H9 (cell line): Measurements from ENCODE around the gene SLC16A10. TPM values are rescaled to one million over a fixed set of nuclear protein-coding genes. Genes with fewer than 3 reads are reported as not detected.

Source experiments
- DNase-seq: peaks from one replicate; pipeline ENCODE4 v3.0.0-alpha.2; 2017
- H2AFZ ChIP-seq: one replicate; pipeline ENCODE4 v1.6.1; 2013; ENCODE audit warnings: mild to moderate bottlenecking, low read length, control low read depth, moderate library complexity
- H2AK5ac ChIP-seq: 2 replicates; pipeline ENCODE4 v1.6.1; 2013; ENCODE audit warnings: low read length, control low read depth, mixed read lengths; ENCODE audit not compliant: insufficient read length
- H2BK120ac ChIP-seq: one replicate; pipeline ENCODE4 v1.6.1; 2013; ENCODE audit warnings: low read depth, mild to moderate bottlenecking, low read length, control low read depth, inconsistent platforms; ENCODE audit not compliant: poor library complexity, severe bottlenecking
- H2BK12ac ChIP-seq: 2 replicates; pipeline ENCODE4 v1.6.1; 2013; ENCODE audit warnings: low read length, control low read depth, mixed read lengths, low read depth; ENCODE audit not compliant: insufficient read length
- H2BK15ac ChIP-seq: 2 replicates; pipeline ENCODE4 v1.6.1; 2013; ENCODE audit warnings: low read depth, low read length, control low read depth
- H2BK20ac ChIP-seq: one replicate; pipeline ENCODE4 v1.6.1; 2013; ENCODE audit warnings: low read depth, mild to moderate bottlenecking, low read length, control low read depth, inconsistent platforms; ENCODE audit not compliant: poor library complexity, severe bottlenecking
- H2BK5ac ChIP-seq: 2 replicates; pipeline ENCODE4 v1.6.1; 2013; ENCODE audit warnings: low read length, control low read depth, mixed read lengths; ENCODE audit not compliant: insufficient read length
- H3K14ac ChIP-seq: 2 replicates; pipeline ENCODE4 v1.6.1; 2013; ENCODE audit warnings: low read length, control low read depth; ENCODE audit not compliant: insufficient read depth
- H3K18ac ChIP-seq: 2 replicates; pipeline ENCODE4 v1.6.1; 2013; ENCODE audit warnings: low read depth, mild to moderate bottlenecking, mixed read lengths, low read length, control low read depth; ENCODE audit not compliant: insufficient read length
- H3K23ac ChIP-seq: 2 replicates; pipeline ENCODE4 v1.6.1; 2013; ENCODE audit warnings: low read length, control low read depth, mixed read lengths, low read depth; ENCODE audit not compliant: insufficient read length
- H3K23me2 ChIP-seq: 2 replicates; pipeline ENCODE4 v1.6.1; 2013; ENCODE audit warnings: low read depth, mild to moderate bottlenecking, mixed read lengths, low read length, control low read depth; ENCODE audit not compliant: insufficient read length, poor library complexity, severe bottlenecking
- H3K27ac ChIP-seq: 2 replicates; pipeline ENCODE4 v1.5.1; 2013; ENCODE audit warnings: low read length, control low read depth, mixed read lengths, low read depth; ENCODE audit not compliant: insufficient read length
- H3K27me3 ChIP-seq: 2 replicates; pipeline ENCODE4 v1.6.1; 2013; ENCODE audit warnings: low read length, control low read depth, inconsistent platforms; ENCODE audit not compliant: insufficient read depth
- H3K4ac ChIP-seq: 2 replicates; pipeline ENCODE4 v1.6.1; 2013; ENCODE audit warnings: low read depth, mild to moderate bottlenecking, control low read depth, inconsistent platforms, low read length, moderate library complexity
- H3K4me1 ChIP-seq: 2 replicates; pipeline ENCODE4 v1.6.1; 2013; ENCODE audit warnings: low read length, control low read depth, inconsistent platforms; ENCODE audit not compliant: insufficient read depth
- H3K4me2 ChIP-seq: 2 replicates; pipeline ENCODE4 v1.6.1; 2013; ENCODE audit warnings: low read length, control low read depth, mixed read lengths; ENCODE audit not compliant: insufficient read length, insufficient read depth
- H3K56ac ChIP-seq: 2 replicates; pipeline ENCODE4 v1.6.1; 2013; ENCODE audit warnings: low read depth, mild to moderate bottlenecking, mixed read lengths, low read length, control low read depth; ENCODE audit not compliant: insufficient read length
- H3K79me1 ChIP-seq: 2 replicates; pipeline ENCODE4 v1.6.1; 2013; ENCODE audit warnings: low read depth, mild to moderate bottlenecking, moderate library complexity, low read length, control low read depth, inconsistent platforms; ENCODE audit not compliant: insufficient read depth, poor library complexity, severe bottlenecking
- H3K79me2 ChIP-seq: 2 replicates; pipeline ENCODE4 v1.6.1; 2013; ENCODE audit warnings: low read length, control low read depth, inconsistent platforms; ENCODE audit not compliant: insufficient read depth
- H3K9ac ChIP-seq: 2 replicates; pipeline ENCODE4 v1.6.1; 2013; ENCODE audit warnings: low read length, control low read depth, mixed read lengths; ENCODE audit not compliant: insufficient read length; ENCODE audit errors: extremely low read depth
- H3K9me3 ChIP-seq: one replicate; pipeline ENCODE4 v1.6.1; 2013; ENCODE audit warnings: low read depth, low read length, inconsistent platforms; ENCODE audit not compliant: control insufficient read depth
- H3T11ph ChIP-seq: one replicate; pipeline ENCODE4 v1.6.1; 2013; ENCODE audit warnings: mild to moderate bottlenecking, low read length, control low read depth, inconsistent platforms
- H4K20me1 ChIP-seq: one replicate; pipeline ENCODE4 v1.6.1; 2013; ENCODE audit not compliant: control insufficient read depth, insufficient read length, insufficient read depth
- H4K5ac ChIP-seq: 2 replicates; pipeline ENCODE4 v1.6.1; 2013; ENCODE audit warnings: low read depth, mild to moderate bottlenecking, mixed read lengths, low read length, control low read depth; ENCODE audit not compliant: insufficient read length
- H4K8ac ChIP-seq: replicated peaks from 2 replicates; pipeline ENCODE4 v1.6.1; 2013; ENCODE audit warnings: low read length, control low read depth, mixed read lengths, low read depth; ENCODE audit not compliant: insufficient read length
- H4K91ac ChIP-seq: 2 replicates; pipeline ENCODE4 v1.6.1; 2013; ENCODE audit warnings: low read depth, mild to moderate bottlenecking, moderate library complexity, mixed read lengths, low read length, control low read depth; ENCODE audit not compliant: insufficient read length
- H3K27ac Mint-ChIP-seq, 3 experiments: 2 replicates in 2 of 3; 3 replicates in 1 of 3; pipeline ENCODE4 v1.8.0; 2020 to 2021; ENCODE audit warnings: mixed read lengths in 3 of 3, mild to moderate bottlenecking in 1 of 3, moderate library complexity in 1 of 3
- H3K27me3 Mint-ChIP-seq: 2 replicates; pipeline ENCODE4 v1.8.0; 2021; ENCODE audit warnings: low read depth, mild to moderate bottlenecking, moderate library complexity, mixed read lengths
- H3K36me3 Mint-ChIP-seq, 3 experiments: 2 replicates in 2 of 3; 3 replicates in 1 of 3; pipeline ENCODE4 v1.8.0; 2020 to 2021; ENCODE audit warnings: low read depth in 3 of 3, mixed read lengths in 3 of 3; ENCODE audit not compliant: insufficient read depth in 1 of 3
- H3K4me1 Mint-ChIP-seq, 2 experiments: 2 replicates each; pipeline ENCODE4 v1.8.0; 2020; ENCODE audit warnings: mixed read lengths in 2 of 2
- H3K4me3 Mint-ChIP-seq, 2 experiments: 2 replicates in 1 of 2; 3 replicates in 1 of 2; pipeline ENCODE4 v1.8.0; 2020 to 2021; ENCODE audit warnings: mild to moderate bottlenecking in 2 of 2, mixed read lengths in 2 of 2, moderate library complexity in 1 of 2
- H3K9me3 Mint-ChIP-seq, 2 experiments: 2 replicates in 1 of 2; 3 replicates in 1 of 2; pipeline ENCODE4 v1.8.0; 2020; ENCODE audit warnings: mild to moderate bottlenecking in 2 of 2, mixed read lengths in 2 of 2, moderate library complexity in 1 of 2
- WGBS: extraction: QIAGEN DNeasy Blood & Tissue Kit; methylation state at CpG from one replicate; pipeline ENCODE4 v1.1.7; 2013; ENCODE audit warnings: missing lambda C conversion rate, low lambda C conversion rate, mixed read lengths; ENCODE audit not compliant: insufficient read length; ENCODE audit errors: extremely low coverage; 5-methylcytosine and 5-hydroxymethylcytosine counted together
- total RNA-seq: library from RNA; stranded (reverse); gene quantifications from 2 replicates; pipeline ENCODE4 v1.2.1, GENCODE V29; 2021
- TF ChIP-seq, protein P1 (sequence below): fragments of 200-600 bp; sonication (generic); conservative IDR thresholded peaks from 3 replicates; pipeline ENCODE4 v1.8.0; 2021; ENCODE audit warnings: antibody characterized with exemption, mild to moderate bottlenecking

Gene SLC16A10
- total RNA-seq, 1 experiment from 2014 or later: 11.4 TPM

DNA sequence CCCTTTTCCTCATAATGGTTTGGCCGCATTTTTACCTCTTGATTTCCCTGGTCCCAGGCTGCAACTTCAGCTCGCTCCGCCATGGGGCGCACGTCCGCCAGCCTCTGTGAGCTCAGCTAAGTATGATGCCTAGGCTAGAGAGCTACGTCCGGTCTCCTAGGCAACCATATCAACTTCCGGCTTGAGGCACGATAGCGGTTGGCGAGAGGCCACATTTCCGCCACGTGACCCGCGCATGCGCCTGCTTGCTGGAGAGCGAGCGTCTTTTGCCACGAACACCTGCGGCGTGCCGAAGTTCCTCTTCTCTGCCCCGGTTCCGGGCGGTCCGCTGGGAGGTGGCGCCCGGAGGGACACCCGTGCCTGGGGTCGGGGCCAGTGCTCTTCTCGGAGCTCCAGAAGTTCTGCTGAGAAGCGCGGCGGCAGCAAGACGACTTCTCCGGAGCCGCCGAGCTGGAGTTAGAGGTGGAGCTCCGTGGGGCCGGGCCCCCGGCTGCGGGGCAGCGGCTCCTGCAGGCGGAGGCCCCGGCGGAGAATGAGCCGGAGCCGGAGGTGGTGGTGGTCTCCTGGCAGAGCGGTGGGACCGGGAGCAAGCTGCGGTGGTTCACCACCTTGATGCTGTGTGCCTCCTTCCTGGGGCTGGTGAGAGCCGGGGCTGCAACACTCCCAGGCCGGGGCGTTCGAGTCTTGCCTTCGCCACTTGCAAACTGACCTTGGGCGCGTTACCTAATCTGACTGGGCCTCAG lies 172.0 kb downstream of the SLC16A10 start:
- peak overlapping the region; percentile 42 for H3K4me2 ChIP-seq
- no peak overlapping the region for H4K5ac ChIP-seq
- no peak overlapping the region for H4K8ac ChIP-seq
- H4K20me1 ChIP-seq: no peaks in the 10 kb centered on the region
- H3K56ac ChIP-seq: no peak overlapping the region
- H2BK120ac ChIP-seq: no peak overlapping the region
- H3K14ac ChIP-seq: no peak overlapping the region
- no peak overlapping the region for H4K91ac ChIP-seq
- peaks cover 2% of the 10 kb centered on the region for H3K79me1 ChIP-seq
- no peak overlapping the region for H3K18ac ChIP-seq
- WGBS: no CpG with 5 or more reads among the region's 59 CpGs
- H2BK5ac ChIP-seq: no peak overlapping the region
- no peaks in the 10 kb centered on the region for H3K4me1 ChIP-seq
- H3K79me2 ChIP-seq: no peaks in the 10 kb centered on the region
- H3K36me3 Mint-ChIP-seq: peaks cover 0 to 7% (median 7%) of the 10 kb centered on the region in 3 experiments; a peak in 5 of 7 replicates
- H3K4ac ChIP-seq: no peak overlapping the region
- H2BK12ac ChIP-seq: no peak overlapping the region
- H3K9ac ChIP-seq: no peak overlapping the region
- no peaks in the 10 kb centered on the region for H3K27me3 ChIP-seq
- no peaks in the 10 kb centered on the region for H3K27me3 Mint-ChIP-seq
- no peak overlapping the region for H2AFZ ChIP-seq
- H2BK15ac ChIP-seq: no peak overlapping the region
- peaks cover 37% of the 10 kb centered on the region in 2 experiments for H3K4me1 Mint-ChIP-seq
- no peak overlapping the region for H2AK5ac ChIP-seq
- H3K9me3 ChIP-seq: no peaks in the 10 kb centered on the region
- TF ChIP-seq, protein P1, sequence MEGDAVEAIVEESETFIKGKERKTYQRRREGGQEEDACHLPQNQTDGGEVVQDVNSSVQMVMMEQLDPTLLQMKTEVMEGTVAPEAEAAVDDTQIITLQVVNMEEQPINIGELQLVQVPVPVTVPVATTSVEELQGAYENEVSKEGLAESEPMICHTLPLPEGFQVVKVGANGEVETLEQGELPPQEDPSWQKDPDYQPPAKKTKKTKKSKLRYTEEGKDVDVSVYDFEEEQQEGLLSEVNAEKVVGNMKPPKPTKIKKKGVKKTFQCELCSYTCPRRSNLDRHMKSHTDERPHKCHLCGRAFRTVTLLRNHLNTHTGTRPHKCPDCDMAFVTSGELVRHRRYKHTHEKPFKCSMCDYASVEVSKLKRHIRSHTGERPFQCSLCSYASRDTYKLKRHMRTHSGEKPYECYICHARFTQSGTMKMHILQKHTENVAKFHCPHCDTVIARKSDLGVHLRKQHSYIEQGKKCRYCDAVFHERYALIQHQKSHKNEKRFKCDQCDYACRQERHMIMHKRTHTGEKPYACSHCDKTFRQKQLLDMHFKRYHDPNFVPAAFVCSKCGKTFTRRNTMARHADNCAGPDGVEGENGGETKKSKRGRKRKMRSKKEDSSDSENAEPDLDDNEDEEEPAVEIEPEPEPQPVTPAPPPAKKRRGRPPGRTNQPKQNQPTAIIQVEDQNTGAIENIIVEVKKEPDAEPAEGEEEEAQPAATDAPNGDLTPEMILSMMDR: peak; percentile 89
- no peak overlapping the region for H3K23ac ChIP-seq
- H3T11ph ChIP-seq: no peak overlapping the region
- peak overlapping the region; percentile 73 to 81 for H3K4me3 Mint-ChIP-seq
- peak; percentile 99 for DNase-seq
- peaks cover 3% of the 10 kb centered on the region for H3K23me2 ChIP-seq
- H2BK20ac ChIP-seq: no peak overlapping the region
- peak overlapping the region in 2 of 3 experiments; percentile 28 to 60; a peak in 2 of 7 replicates for H3K27ac Mint-ChIP-seq
- no peaks in the 10 kb centered on the region for H3K9me3 Mint-ChIP-seq
- H3K27ac ChIP-seq: no peak overlapping the region
